ENCODE measurements around the gene TNFRSF14.

DNA sequence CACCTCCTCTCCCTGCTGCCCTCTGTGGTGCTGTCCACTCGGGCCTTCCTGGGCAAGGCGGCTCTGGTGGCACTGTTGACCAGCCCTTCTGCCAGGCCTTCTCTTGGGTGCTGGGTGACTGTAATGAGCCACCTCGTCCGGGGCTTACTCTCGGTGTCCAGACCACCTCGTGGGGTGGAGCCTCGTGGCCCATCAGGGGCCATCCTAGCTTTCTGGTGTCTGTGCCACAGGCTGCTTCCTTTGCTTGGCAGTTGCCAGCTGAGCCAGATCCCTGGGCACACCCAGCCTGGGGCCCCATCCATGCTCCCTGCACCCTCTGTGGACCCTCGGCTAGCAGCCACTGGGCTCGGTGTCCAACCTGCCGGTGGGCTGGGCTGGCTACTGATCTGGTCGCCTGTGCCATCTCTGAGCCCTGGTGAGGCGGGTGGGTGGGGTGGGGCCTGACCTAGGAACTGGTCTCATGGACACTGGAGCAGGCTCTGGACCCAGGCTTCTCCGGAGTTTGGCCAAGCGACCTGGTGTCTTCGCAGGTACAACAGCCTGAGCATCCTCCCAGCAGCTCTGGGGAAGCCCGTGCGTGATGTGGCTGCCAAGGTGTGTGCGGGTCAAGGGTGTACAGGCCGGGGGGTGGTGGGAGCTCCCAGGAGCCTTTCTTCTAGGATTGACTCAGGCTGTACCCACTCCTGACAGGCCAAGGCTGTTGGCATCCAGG lies 31.8 kb downstream of the TNFRSF14 start:
- TF ChIP-seq POLR2A (IDR thresholded peaks at IDR 0.05), result no peak
- TF ChIP-seq CTCF (IDR thresholded peaks at IDR 0.05), result no peak
